ENCODE data around the gene VASH2. TPM values are rescaled to one million over a fixed set of nuclear protein-coding genes. Genes with fewer than 3 reads are reported as not detected.
A peak's percentile ranks its signal among the peaks of the same experiment; 100 is the strongest.

VASH2 gene
- total RNA-seq, 2 experiments from 2014 or later, result 0.11 to 0.25 TPM

- Mint-ChIP-seq H3K36me3 (ENCODE audit: low read depth) (no peaks in the 10 kb centered on the region), H3K9me3 (no peaks in the 10 kb centered on the region), H3K4me3 (no peak overlapping the region), H3K4me1 (ENCODE audit: low read depth) (peaks cover 13% of the 10 kb centered on the region), H3K27me3 (no peaks in the 10 kb centered on the region), H3K27ac (no peak overlapping the region)
- intact Hi-C loops (cut with micrococcal nuclease), result no loop called here
- ChIA-PET POLR2A (no interaction called here), CTCF (interaction anchor here (1.8 kb wide), 1 partner anchor 15 kb away, joined by 6 read pairs; no protein-coding TSS in a partner anchor)
- no peak for TF ChIP-seq CTCF (IDR thresholded peaks at IDR 0.05)
- DNase-seq (peak; percentile 57), ATAC-seq (peak; percentile 67)
Measured at GRCh38 chr1:212979340-212980122, 29.2 kb downstream of the VASH2 start.

DNA sequence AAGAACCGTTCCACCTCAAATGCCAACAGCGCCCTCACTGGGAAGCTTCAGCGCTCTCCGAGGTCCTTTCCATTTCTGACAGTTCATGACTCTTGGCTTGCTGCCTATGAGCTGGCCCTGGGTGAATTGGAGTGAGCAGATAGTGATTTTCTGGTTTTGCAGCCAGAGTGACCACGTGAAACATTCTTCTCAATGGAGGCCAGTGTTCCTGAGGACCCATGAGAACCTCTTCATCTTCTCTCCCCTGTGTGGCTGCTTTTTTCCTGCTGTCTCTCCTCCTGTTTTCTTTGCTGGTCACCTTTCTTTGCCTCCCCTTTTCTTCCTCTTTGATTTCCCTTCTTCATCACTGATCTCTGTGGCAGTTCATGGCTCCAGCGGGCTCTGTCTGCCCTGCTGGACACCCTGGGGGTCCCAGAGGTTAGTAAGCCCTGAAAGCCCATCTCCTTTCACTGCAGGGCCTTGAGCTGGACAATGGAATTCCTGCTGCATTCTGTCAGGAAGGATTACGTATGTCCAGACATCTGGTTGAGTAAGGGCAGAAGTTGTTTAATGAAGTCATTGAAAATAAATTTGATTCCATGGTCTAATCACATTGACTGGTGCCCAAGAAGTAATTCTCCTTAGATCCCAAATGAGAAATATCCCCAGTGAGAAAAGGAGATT, 29.9 kb downstream of the VASH2 start:
- ATAC-seq, result no peak
- Mint-ChIP-seq H3K27me3 (no peaks in the 10 kb centered on the region), H3K9me3 (no peaks in the 10 kb centered on the region), H3K36me3 (ENCODE audit: low read depth) (no peaks in the 10 kb centered on the region), H3K4me3 (no peak overlapping the region), H3K4me1 (ENCODE audit: low read depth) (peaks cover 13% of the 10 kb centered on the region), H3K27ac (no peak overlapping the region)
- ChIA-PET POLR2A (no interaction called here), CTCF (interaction anchor here (1.8 kb wide), 1 partner anchor 15 kb away, joined by 6 read pairs; no protein-coding TSS in a partner anchor)
- no peak for TF ChIP-seq CTCF (IDR thresholded peaks at IDR 0.05)
- intact Hi-C loops (cut with micrococcal nuclease), result no loop called here
- no peak for DNase-seq

- H3K9me3 Mint-ChIP-seq, result no peaks in the 10 kb centered on the region
- ATAC-seq, result no peak
- peaks cover 13% of the 10 kb centered on the region for H3K4me1 Mint-ChIP-seq (ENCODE audit: low read depth)
Measured at GRCh38 chr1:212981025-212981495, 30.7 kb downstream of the VASH2 start.

GRCh38 chr1:212981571-212982328, 31.4 kb downstream of the VASH2 start:
- Mint-ChIP-seq H3K27ac (no peak overlapping the region), H3K27me3 (no peaks in the 10 kb centered on the region), H3K9me3 (no peaks in the 10 kb centered on the region), H3K4me1 (ENCODE audit: low read depth) (peaks cover 13% of the 10 kb centered on the region), H3K4me3 (no peak overlapping the region), H3K36me3 (ENCODE audit: low read depth) (no peaks in the 10 kb centered on the region)
- ChIA-PET POLR2A (no interaction called here), CTCF (interaction anchor here (0.8 to 1.2 kb wide), 3 partner anchors 14 to 526 kb away, joined by 3 to 7 read pairs (median 3); no protein-coding TSS in a partner anchor)
- DNase-seq, result no peak
- peak; percentile 22 for ATAC-seq
- intact Hi-C loops (cut with micrococcal nuclease), result no loop called here
- TF ChIP-seq CTCF (IDR thresholded peaks at IDR 0.05), result no peak

More at GRCh38 chr1:212981025-212981495, 30.7 kb downstream of the VASH2 start:
- Mint-ChIP-seq H3K4me3 (no peak overlapping the region), H3K27me3 (no peaks in the 10 kb centered on the region), H3K36me3 (ENCODE audit: low read depth) (no peaks in the 10 kb centered on the region), H3K27ac (no peak overlapping the region)
- POLR2A ChIA-PET, result no interaction called here
- CTCF ChIA-PET, result interaction anchor here (0.8 to 1.8 kb wide), 2 partner anchors 13 to 14 kb away, joined by 3 to 6 read pairs; no protein-coding TSS in a partner anchor
- intact Hi-C loops (cut with micrococcal nuclease), result no loop called here
- TF ChIP-seq CTCF (IDR thresholded peaks at IDR 0.05), result no peak
- DNase-seq, result no peak

Measured in activated CD8-positive, alpha-beta T cell treated with anti-CD3 and anti-CD28 coated beads for 36 hours (primary cell).